HepG2 (cell line): ENCODE measurements around the gene CA4. TPM values are rescaled to one million over a fixed set of nuclear protein-coding genes. Genes with fewer than 3 reads are reported as not detected.
A peak's percentile ranks its signal among the peaks of the same experiment; 100 is the strongest.

Experiments used
- CBX5 ChIP-seq: sonication (generic); formaldehyde crosslinking; IDR thresholded peaks from 2 replicates; pipeline ENCODE4 v1.4.0; 2020; ENCODE audit warnings: missing genetic modification reagents, borderline replicate concordance
- GATAD2A ChIP-seq: IDR thresholded peaks from 2 replicates; pipeline ENCODE4 v1.6.1; 2016
- HMG20A ChIP-seq: IDR thresholded peaks from 2 replicates; pipeline ENCODE4 v1.6.1; 2016; ENCODE audit warnings: borderline replicate concordance
- HOXA5 ChIP-seq: sonication (generic); formaldehyde crosslinking; IDR thresholded peaks from 2 replicates; pipeline ENCODE4 v1.4.0; 2020; ENCODE audit warnings: missing genetic modification reagents
- IRX3 ChIP-seq: sonication (generic); formaldehyde crosslinking; IDR thresholded peaks from 2 replicates; pipeline ENCODE4 v1.8.1; 2023; ENCODE audit warnings: mild to moderate bottlenecking, low read depth, missing genetic modification reagents, borderline replicate concordance
- KDM5A ChIP-seq: fragments of 200-600 bp; sonication (generic); IDR thresholded peaks from 2 replicates; pipeline ENCODE4 v1.7.0; 2018; ENCODE audit warnings: antibody characterized with exemption, mild to moderate bottlenecking, low read length, borderline replicate concordance
- KLF6 ChIP-seq: IDR thresholded peaks from 2 replicates; pipeline ENCODE4 v1.8.0; 2016; ENCODE audit warnings: missing biosample characterization, missing genetic modification reagents
- MIXL1 ChIP-seq: IDR thresholded peaks from 2 replicates; pipeline ENCODE4 v1.6.1; 2016
- RCOR2 ChIP-seq: IDR thresholded peaks from 2 replicates; pipeline ENCODE4 v1.6.1; 2016; ENCODE audit warnings: missing biosample characterization, missing genetic modification reagents
- REXO4 ChIP-seq: sonication (generic); formaldehyde crosslinking; IDR thresholded peaks from 2 replicates; pipeline ENCODE4 v1.8.0; 2022; ENCODE audit warnings: missing genetic modification reagents, mild to moderate bottlenecking, borderline replicate concordance
- SMAD3 ChIP-seq: sonication (generic); formaldehyde crosslinking; IDR thresholded peaks from 2 replicates; pipeline ENCODE4 v1.4.0; 2020; ENCODE audit warnings: missing genetic modification reagents
- ZFAT ChIP-seq: sonication (generic); formaldehyde crosslinking; conservative IDR thresholded peaks from 2 replicates; pipeline ENCODE4 v1.8.1; 2023; ENCODE audit warnings: missing genetic modification reagents, inconsistent platforms
- ZFP62 ChIP-seq: sonication (generic); formaldehyde crosslinking; IDR thresholded peaks from 2 replicates; pipeline ENCODE4 v1.4.0; 2020; ENCODE audit warnings: missing genetic modification reagents
- ZKSCAN8 ChIP-seq: IDR thresholded peaks from 2 replicates; pipeline ENCODE4 v1.6.1; 2016; ENCODE audit warnings: borderline replicate concordance, missing genetic modification reagents, missing compliant biosample characterization
- ZMYM4 ChIP-seq: sonication (generic); formaldehyde crosslinking; IDR thresholded peaks from 2 replicates; pipeline ENCODE4 v1.8.1; 2023; ENCODE audit warnings: mild to moderate bottlenecking, missing genetic modification reagents
- ZNF280B ChIP-seq: sonication (generic); formaldehyde crosslinking; IDR thresholded peaks from 2 replicates; pipeline ENCODE4 v1.5.0; 2020; ENCODE audit warnings: missing genetic modification reagents, mild to moderate bottlenecking, borderline replicate concordance
- ZNF383 ChIP-seq: sonication (generic); formaldehyde crosslinking; IDR thresholded peaks from 2 replicates; pipeline ENCODE4 v1.4.0; 2020; ENCODE audit warnings: missing genetic modification reagents, mild to moderate bottlenecking, borderline replicate concordance
- ZNF44 ChIP-seq: sonication (generic); formaldehyde crosslinking; IDR thresholded peaks from 2 replicates; pipeline ENCODE4 v1.5.1; 2020; ENCODE audit warnings: mild to moderate bottlenecking, missing genetic modification reagents
- ZNF589 ChIP-seq: sonication (generic); formaldehyde crosslinking; conservative IDR thresholded peaks from 2 replicates; pipeline ENCODE4 v1.8.0; 2022; ENCODE audit warnings: mild to moderate bottlenecking, moderate library complexity, missing genetic modification reagents
- ZNF629 ChIP-seq: sonication (generic); formaldehyde crosslinking; conservative IDR thresholded peaks from 2 replicates; pipeline ENCODE4 v1.5.0; 2020; ENCODE audit warnings: missing genetic modification reagents
- ZNF7 ChIP-seq: IDR thresholded peaks from 2 replicates; pipeline ENCODE4 v1.6.1; 2016; ENCODE audit warnings: missing biosample characterization, missing genetic modification reagents
- ZNF75D ChIP-seq: sonication (generic); formaldehyde crosslinking; IDR thresholded peaks from 2 replicates; pipeline ENCODE4 v1.8.1; 2023; ENCODE audit warnings: missing genetic modification reagents, mild to moderate bottlenecking, borderline replicate concordance
- ZNF792 ChIP-seq: IDR thresholded peaks from 2 replicates; pipeline ENCODE4 v1.6.1; 2016
- ZSCAN12 ChIP-seq: sonication (generic); formaldehyde crosslinking; IDR thresholded peaks from 2 replicates; pipeline ENCODE4 v1.9.0; 2021; ENCODE audit warnings: mild to moderate bottlenecking, missing genetic modification reagents
- polyA plus RNA-seq, 8 experiments: library from polyadenylated mRNA; depleted of rRNA in 3 of 8; stranded (reverse) in 7 of 8; unstranded in 1 of 8; fragments of >200 nt; fragmentation: Illumina TruSeq in 4 of 8; extraction: Trizol in 4 of 8; gene quantifications; 2 replicates each; pipeline versions ENCODE4 v1.2.1 to v1.2.3, GENCODE V29; 2011 to 2016; ENCODE audit warnings: low read depth in 4 of 8, missing spikeins in 1 of 8, mixed read lengths in 1 of 8; ENCODE audit not compliant: insufficient read depth in 1 of 8
- total RNA-seq, 5 experiments: library from RNA; depleted of rRNA; stranded (reverse); fragments of >200 nt; fragmentation: Illumina TruSeq; extraction: Trizol; gene quantifications; 2 replicates each; pipeline ENCODE4 v1.2.3, GENCODE V29; 2016; ENCODE audit warnings: low read depth in 1 of 5
- TF ChIP-seq, protein P1 (sequence below): sonication (generic); formaldehyde crosslinking; IDR thresholded peaks from 2 replicates; pipeline ENCODE4 v1.4.0; 2020; ENCODE audit warnings: missing genetic modification reagents, borderline replicate concordance

The CA4 gene
- total and polyA plus RNA-seq, 2 of the 13 experiments (the other 11 are each of a cell fraction or from before 2014, with no cell fraction given) = not detected

GRCh38 chr17:60135151-60135950 is 14.4 kb upstream of the CA4 start (continued):
- TF ChIP-seq KLF6 (CRISPR knock-in tag) (peak; percentile 85), MIXL1 (CRISPR knock-in tag) (0 out of 2 replicates have a peak, but pooled peaks have one; percentile 15), ZNF7 (CRISPR knock-in tag) (no peak), CBX5 (CRISPR knock-in tag) (peak; percentile 55; the same call in 1 of the 2 replicates), ZNF75D (CRISPR knock-in tag) (no peak), ZNF44 (CRISPR knock-in tag) (no peak), KDM5A (no peak), ZFAT (CRISPR knock-in tag) (0 out of 2 replicates have a peak, but pooled peaks have one; percentile 74), HOXA5 (CRISPR knock-in tag) (peak; percentile 97), SMAD3 (CRISPR knock-in tag) (peak; percentile 23; the same call in 1 of the 2 replicates), ZNF589 (CRISPR knock-in tag) (peak; percentile 89), ZNF629 (peak; percentile 49; the same call in 1 of the 2 replicates), RCOR2 (CRISPR knock-in tag) (no peak), HMG20A (CRISPR knock-in tag) (no peak), GATAD2A (peak; percentile 47; the same call in 1 of the 2 replicates), IRX3 (CRISPR knock-in tag) (peak; percentile 83; the same call in 1 of the 2 replicates), ZFP62 (CRISPR knock-in tag) (0 out of 2 replicates have a peak, but pooled peaks have one; percentile 48), ZNF383 (no peak), ZMYM4 (CRISPR knock-in tag) (peak; percentile 84), ZNF280B (CRISPR knock-in tag) (peak; percentile 61; the same call in 1 of the 2 replicates), ZKSCAN8 (CRISPR knock-in tag) (0 out of 2 replicates have a peak, but pooled peaks have one; percentile 35), ZNF792 (CRISPR knock-in tag) (no peak), ZSCAN12 (CRISPR knock-in tag) (peak; percentile 69; the same call in 1 of the 2 replicates), REXO4 (CRISPR knock-in tag) (no peak)
- TF ChIP-seq, protein P1, sequence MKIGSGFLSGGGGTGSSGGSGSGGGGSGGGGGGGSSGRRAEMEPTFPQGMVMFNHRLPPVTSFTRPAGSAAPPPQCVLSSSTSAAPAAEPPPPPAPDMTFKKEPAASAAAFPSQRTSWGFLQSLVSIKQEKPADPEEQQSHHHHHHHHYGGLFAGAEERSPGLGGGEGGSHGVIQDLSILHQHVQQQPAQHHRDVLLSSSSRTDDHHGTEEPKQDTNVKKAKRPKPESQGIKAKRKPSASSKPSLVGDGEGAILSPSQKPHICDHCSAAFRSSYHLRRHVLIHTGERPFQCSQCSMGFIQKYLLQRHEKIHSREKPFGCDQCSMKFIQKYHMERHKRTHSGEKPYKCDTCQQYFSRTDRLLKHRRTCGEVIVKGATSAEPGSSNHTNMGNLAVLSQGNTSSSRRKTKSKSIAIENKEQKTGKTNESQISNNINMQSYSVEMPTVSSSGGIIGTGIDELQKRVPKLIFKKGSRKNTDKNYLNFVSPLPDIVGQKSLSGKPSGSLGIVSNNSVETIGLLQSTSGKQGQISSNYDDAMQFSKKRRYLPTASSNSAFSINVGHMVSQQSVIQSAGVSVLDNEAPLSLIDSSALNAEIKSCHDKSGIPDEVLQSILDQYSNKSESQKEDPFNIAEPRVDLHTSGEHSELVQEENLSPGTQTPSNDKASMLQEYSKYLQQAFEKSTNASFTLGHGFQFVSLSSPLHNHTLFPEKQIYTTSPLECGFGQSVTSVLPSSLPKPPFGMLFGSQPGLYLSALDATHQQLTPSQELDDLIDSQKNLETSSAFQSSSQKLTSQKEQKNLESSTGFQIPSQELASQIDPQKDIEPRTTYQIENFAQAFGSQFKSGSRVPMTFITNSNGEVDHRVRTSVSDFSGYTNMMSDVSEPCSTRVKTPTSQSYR (CRISPR knock-in tag) = no peak
